Fibroblast of the aortic adventitia (primary cell): ENCODE results near the gene CTU2. TPM values are rescaled to one million over a fixed set of nuclear protein-coding genes. Genes with fewer than 3 reads are reported as not detected.

Experiments
- DNase-seq: peaks from one replicate; pipeline ENCODE4 v3.0.0-alpha.2; 2010; ENCODE audit warnings: low read depth
- H3K4me3 ChIP-seq: 2 replicates; pipeline ENCODE4 v1.5.1; 2011; ENCODE audit warnings: low read depth, mild to moderate bottlenecking, control low read depth, low read length, moderate library complexity
- total RNA-seq: library from RNA; depleted of rRNA; stranded (reverse); fragments of >200 nt; gene quantifications from 2 replicates; pipeline ENCODE4 v1.2.3, GENCODE V29; 2012; ENCODE audit warnings: low replicate concordance
- TF ChIP-seq, protein P1 (sequence below): IDR thresholded peaks from 2 replicates; pipeline ENCODE4 v1.5.1; 2011; ENCODE audit warnings: mild to moderate bottlenecking, low read length, control low read depth, inconsistent platforms; ENCODE audit not compliant: insufficient read depth

The CTU2 gene
- total RNA-seq, 1 donor = 15.2 TPM

DNA sequence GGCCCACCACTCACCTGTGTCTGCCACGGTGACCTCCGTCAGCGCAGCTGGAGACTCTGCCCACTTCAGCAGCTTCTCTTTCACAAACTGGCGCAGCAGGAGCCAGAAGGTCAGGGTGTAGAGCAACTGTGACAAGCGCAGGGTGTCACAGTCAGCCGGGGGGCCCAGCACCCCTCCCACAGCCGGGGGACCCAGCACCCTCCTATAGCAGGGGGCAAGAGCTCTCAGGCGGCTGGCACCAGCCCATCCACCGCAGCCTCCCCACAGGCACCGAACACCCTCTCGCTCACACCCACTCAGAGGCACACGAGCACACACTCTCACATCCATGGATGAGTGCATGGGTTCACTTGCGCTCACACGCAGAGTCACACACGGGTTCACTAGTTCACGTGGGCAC, 28.8 kb downstream of the CTU2 start:
- H3K4me3 ChIP-seq = no peak overlapping the region
- TF ChIP-seq, protein P1, sequence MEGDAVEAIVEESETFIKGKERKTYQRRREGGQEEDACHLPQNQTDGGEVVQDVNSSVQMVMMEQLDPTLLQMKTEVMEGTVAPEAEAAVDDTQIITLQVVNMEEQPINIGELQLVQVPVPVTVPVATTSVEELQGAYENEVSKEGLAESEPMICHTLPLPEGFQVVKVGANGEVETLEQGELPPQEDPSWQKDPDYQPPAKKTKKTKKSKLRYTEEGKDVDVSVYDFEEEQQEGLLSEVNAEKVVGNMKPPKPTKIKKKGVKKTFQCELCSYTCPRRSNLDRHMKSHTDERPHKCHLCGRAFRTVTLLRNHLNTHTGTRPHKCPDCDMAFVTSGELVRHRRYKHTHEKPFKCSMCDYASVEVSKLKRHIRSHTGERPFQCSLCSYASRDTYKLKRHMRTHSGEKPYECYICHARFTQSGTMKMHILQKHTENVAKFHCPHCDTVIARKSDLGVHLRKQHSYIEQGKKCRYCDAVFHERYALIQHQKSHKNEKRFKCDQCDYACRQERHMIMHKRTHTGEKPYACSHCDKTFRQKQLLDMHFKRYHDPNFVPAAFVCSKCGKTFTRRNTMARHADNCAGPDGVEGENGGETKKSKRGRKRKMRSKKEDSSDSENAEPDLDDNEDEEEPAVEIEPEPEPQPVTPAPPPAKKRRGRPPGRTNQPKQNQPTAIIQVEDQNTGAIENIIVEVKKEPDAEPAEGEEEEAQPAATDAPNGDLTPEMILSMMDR = no peak
- no peak for DNase-seq

GRCh38 chr16:88735616-88736015, 29.3 kb downstream of the CTU2 start:
- DNase-seq = no peak
- TF ChIP-seq, protein P1 = no peak
- no peak overlapping the region for H3K4me3 ChIP-seq

DNA sequence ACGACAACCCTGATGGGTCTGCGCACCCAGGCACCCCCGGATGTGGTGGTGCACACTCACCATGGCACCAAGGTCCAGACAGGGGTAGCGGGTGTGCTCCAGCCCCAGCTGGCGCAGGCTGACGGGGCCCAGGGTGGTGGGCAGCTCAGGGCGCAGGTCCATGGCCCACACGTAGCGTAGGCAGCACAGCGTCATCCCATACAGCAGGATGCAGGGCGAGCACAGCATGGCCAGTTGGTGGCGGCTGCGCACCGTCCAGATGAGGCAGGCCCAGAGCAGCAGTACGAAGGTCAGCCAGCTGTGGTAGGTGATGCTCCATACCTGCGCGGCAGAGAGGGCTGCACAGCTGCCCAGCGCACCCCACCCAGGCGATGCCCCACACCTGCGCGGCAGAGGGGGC, 29.8 kb downstream of the CTU2 start:
- DNase-seq = no peak
- H3K4me3 ChIP-seq = no peak overlapping the region
- TF ChIP-seq, protein P1 = no peak

DNA sequence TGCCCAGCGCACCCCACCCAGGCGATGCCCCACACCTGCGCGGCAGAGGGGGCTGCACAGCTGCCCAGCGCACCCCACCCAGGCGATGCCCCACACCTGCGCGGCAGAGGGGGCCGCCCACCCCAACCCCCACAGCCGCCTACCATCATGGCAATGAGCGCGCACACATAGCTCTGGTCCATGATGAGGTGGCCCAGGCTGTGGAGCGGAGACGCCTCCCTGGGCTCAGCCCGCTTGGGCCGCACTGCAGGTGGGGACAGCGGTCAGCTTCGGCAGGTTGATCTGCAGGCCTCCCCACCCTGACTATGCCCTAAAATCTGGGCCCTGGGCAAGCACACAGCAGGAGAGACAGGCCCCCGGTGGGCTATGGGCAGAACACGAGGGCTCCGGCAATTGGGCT, 30.2 kb downstream of the CTU2 start:
- no peak overlapping the region for H3K4me3 ChIP-seq
- TF ChIP-seq, protein P1 = no peak
- DNase-seq = no peak

- TF ChIP-seq, protein P1 = peak; percentile 75
- DNase-seq = peak; percentile 71
- H3K4me3 ChIP-seq = no peak overlapping the region
These were observed 31.2 kb downstream of the CTU2 start for GRCh38 chr16:88737298-88738150.

- no peak overlapping the region for H3K4me3 ChIP-seq
- no peak for DNase-seq
- TF ChIP-seq, protein P1 = no peak
These were observed 32.1 kb downstream of the CTU2 start for GRCh38 chr16:88738151-88739084.
